ENCODE measurements around the gene PUS1.

PUS1 gene

DNA sequence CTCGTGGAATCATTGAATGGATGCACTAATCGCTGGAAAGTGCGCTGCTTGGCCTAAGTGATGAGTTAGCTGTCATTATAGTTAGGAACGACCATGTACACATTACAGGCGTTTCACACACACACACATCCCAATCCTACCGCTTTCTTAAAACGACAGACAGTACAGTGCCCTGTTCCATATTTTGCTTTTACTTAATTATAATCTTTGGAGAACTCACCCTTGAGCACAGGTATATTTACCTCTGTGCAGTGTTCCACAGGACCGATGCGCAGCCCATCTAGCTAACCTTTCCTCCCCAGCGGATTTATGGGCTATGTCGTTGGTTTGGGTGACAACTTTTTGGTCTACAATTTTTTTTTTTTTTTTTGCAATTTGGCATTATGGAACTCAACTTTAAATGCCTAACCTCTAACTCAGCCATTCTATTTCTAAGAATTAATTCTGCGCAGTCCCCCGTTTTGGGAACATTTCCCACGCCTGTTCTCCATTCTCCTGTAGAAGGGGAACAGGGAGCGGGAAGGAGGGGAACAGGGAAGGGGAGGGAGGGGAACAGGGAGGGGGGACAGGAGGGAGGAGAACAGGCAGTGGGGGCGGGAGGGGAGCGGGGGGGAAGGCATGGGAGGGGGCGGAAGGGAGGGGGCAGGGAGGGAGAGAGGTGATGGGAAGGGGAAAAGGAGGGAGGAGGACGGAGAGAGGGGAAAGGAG, 35.3 kb upstream of the PUS1 start:
- H3K9ac ChIP-seq (ENCODE audit: low read length), result no peak overlapping the region
- peaks cover 16% of the 10 kb centered on the region for H3K4me1 ChIP-seq (ENCODE audit: insufficient read depth, low read length, severe bottlenecking)
- no peak overlapping the region for H3K4me3 ChIP-seq (ENCODE audit: low read depth, low read length, poor library complexity, severe bottlenecking)
- H3K9me2 ChIP-seq (ENCODE audit: low read depth, low read length), result no peaks in the 10 kb centered on the region
- no peaks in the 10 kb centered on the region for H3K9me3 ChIP-seq (ENCODE audit: low read length)
- no peaks in the 10 kb centered on the region for H3K27me3 ChIP-seq (ENCODE audit: insufficient read depth, low read length)
- H4K20me1 ChIP-seq (ENCODE audit: insufficient read depth, low read length), result no peaks in the 10 kb centered on the region
- H3K36me3 ChIP-seq (ENCODE audit: insufficient read depth, low read length), result no peaks in the 10 kb centered on the region; the same call in 1 of the 2 replicates
- no peaks in the 10 kb centered on the region for H3K79me2 ChIP-seq (ENCODE audit: insufficient read depth, low read length)
- no peak overlapping the region for H3K27ac ChIP-seq (ENCODE audit: low read depth, low read length, poor library complexity, severe bottlenecking)
- no peak overlapping the region; the same call in 1 of the 2 replicates for H3K4me2 ChIP-seq (ENCODE audit: low read length)
- H2AFZ ChIP-seq (ENCODE audit: low read length), result no peak overlapping the region
- TF ChIP-seq EZH2 (IDR thresholded peaks at IDR 0.05; ENCODE audit: borderline replicate concordance, low read length), result no peak
- TF ChIP-seq, protein P1, sequence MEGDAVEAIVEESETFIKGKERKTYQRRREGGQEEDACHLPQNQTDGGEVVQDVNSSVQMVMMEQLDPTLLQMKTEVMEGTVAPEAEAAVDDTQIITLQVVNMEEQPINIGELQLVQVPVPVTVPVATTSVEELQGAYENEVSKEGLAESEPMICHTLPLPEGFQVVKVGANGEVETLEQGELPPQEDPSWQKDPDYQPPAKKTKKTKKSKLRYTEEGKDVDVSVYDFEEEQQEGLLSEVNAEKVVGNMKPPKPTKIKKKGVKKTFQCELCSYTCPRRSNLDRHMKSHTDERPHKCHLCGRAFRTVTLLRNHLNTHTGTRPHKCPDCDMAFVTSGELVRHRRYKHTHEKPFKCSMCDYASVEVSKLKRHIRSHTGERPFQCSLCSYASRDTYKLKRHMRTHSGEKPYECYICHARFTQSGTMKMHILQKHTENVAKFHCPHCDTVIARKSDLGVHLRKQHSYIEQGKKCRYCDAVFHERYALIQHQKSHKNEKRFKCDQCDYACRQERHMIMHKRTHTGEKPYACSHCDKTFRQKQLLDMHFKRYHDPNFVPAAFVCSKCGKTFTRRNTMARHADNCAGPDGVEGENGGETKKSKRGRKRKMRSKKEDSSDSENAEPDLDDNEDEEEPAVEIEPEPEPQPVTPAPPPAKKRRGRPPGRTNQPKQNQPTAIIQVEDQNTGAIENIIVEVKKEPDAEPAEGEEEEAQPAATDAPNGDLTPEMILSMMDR (IDR thresholded peaks at IDR 0.05; ENCODE audit: low read length), result no peak
- no peaks in the 10 kb centered on the region for H3F3A ChIP-seq (ENCODE audit: insufficient read depth, low read length)

DNA sequence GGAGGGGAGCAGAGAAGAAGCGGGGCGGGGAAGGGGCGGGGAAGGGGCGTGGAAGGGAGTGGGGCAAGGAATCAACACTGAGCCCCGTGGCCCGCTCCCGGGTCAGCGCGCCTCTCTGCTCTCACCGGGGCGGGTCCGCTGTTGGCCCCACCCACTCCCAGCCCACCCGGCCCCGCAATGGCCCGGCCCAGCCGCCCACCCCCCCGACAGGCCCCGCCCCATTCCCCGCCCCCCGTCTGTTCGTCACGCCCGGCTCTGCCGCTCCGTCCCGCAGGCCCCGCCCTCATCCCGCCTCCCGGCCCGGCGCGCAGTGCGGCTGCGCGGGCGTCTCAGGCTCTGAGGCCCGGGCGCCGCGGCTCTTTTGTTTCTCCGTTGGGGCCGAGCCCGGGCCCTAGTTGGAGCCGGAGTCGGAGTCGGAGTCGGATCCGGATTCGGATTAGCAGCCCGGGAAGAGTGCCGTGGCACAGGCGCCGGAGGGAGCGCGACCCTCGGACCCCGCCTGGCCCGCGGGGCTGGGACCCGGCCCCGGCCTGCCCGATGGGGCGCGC, 34.7 kb upstream of the PUS1 start, which contains the start of gene ULK1:
Gene ULK1, plus strand, starts transcription at position 310 of the 548 bp plus-strand sequence. CDS start 380 bp downstream, outside the sequence.
- Histone ChIP-seq H4K20me1 (ENCODE audit: insufficient read depth, low read length) (no peaks in the 10 kb centered on the region), H3K9ac (ENCODE audit: low read length) (peak within 1 kb of the TSS; percentile 67), H3K27ac (ENCODE audit: low read depth, low read length, poor library complexity, severe bottlenecking) (no peak within 1 kb of the TSS), H3K9me2 (ENCODE audit: low read depth, low read length) (no peaks in the 10 kb centered on the region), H3K36me3 (ENCODE audit: insufficient read depth, low read length) (no peaks in the 10 kb centered on the region; the same call in 1 of the 2 replicates), H2AFZ (ENCODE audit: low read length) (no peak within 1 kb of the TSS), H3F3A (ENCODE audit: insufficient read depth, low read length) (no peaks in the 10 kb centered on the region), H3K27me3 (ENCODE audit: insufficient read depth, low read length) (no peaks in the 10 kb centered on the region), H3K4me2 (ENCODE audit: low read length) (peak within 1 kb of the TSS; percentile 83), H3K4me3 (ENCODE audit: low read depth, low read length, poor library complexity, severe bottlenecking) (peak within 1 kb of the TSS; percentile 67), H3K4me1 (ENCODE audit: insufficient read depth, low read length, severe bottlenecking) (peaks cover 16% of the 10 kb centered on the region), H3K79me2 (ENCODE audit: insufficient read depth, low read length) (no peaks in the 10 kb centered on the region), H3K9me3 (ENCODE audit: low read length) (no peaks in the 10 kb centered on the region)
- TF ChIP-seq, protein P1 (IDR thresholded peaks at IDR 0.05; ENCODE audit: low read length), result no peak
- no peak for TF ChIP-seq EZH2 (IDR thresholded peaks at IDR 0.05; ENCODE audit: borderline replicate concordance, low read length)

DNA sequence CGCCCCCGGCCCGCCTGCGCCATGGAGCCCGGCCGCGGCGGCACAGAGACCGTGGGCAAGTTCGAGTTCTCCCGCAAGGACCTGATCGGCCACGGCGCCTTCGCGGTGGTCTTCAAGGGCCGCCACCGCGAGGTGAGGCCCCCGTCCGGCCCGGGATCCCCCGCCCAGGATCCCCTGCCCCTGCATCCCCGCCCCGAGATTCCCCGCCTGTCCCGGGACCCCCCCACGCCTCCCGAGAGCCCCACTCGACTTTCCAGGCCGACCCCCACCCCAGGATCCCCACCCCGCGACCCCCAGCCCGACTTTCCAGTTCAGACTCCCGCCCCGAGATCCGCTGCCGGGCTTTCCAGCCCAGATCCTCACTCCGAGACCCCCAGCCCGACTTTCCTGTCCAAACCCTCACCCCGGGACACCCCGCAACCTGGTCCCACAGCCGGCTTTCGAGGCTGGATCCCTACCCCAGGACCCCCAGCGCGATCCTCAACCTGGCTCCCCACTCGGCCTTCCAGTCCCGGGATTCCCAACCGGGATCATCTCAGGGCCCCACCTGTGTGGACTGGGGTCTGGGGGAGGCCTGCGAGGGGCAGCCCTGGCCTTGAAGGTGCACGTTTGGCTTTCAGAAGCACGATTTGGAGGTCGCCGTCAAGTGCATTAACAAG, 34.0 kb upstream of the PUS1 start:
- Histone ChIP-seq H3F3A (ENCODE audit: insufficient read depth, low read length) (no peaks in the 10 kb centered on the region), H2AFZ (ENCODE audit: low read length) (no peak overlapping the region), H3K4me1 (ENCODE audit: insufficient read depth, low read length, severe bottlenecking) (peaks cover 16% of the 10 kb centered on the region), H3K9me3 (ENCODE audit: low read length) (no peaks in the 10 kb centered on the region), H3K79me2 (ENCODE audit: insufficient read depth, low read length) (no peaks in the 10 kb centered on the region), H3K27ac (ENCODE audit: low read depth, low read length, poor library complexity, severe bottlenecking) (no peak overlapping the region), H4K20me1 (ENCODE audit: insufficient read depth, low read length) (no peaks in the 10 kb centered on the region), H3K9me2 (ENCODE audit: low read depth, low read length) (no peaks in the 10 kb centered on the region), H3K4me2 (ENCODE audit: low read length) (peak overlapping the region; percentile 83), H3K27me3 (ENCODE audit: insufficient read depth, low read length) (no peaks in the 10 kb centered on the region), H3K4me3 (ENCODE audit: low read depth, low read length, poor library complexity, severe bottlenecking) (peak overlapping the region; percentile 67), H3K9ac (ENCODE audit: low read length) (peak overlapping the region; percentile 18; the same call in 1 of the 2 replicates), H3K36me3 (ENCODE audit: insufficient read depth, low read length) (no peaks in the 10 kb centered on the region; the same call in 1 of the 2 replicates)
- TF ChIP-seq, protein P1 (IDR thresholded peaks at IDR 0.05; ENCODE audit: low read length), result no peak
- TF ChIP-seq EZH2 (IDR thresholded peaks at IDR 0.05; ENCODE audit: borderline replicate concordance, low read length), result no peak

Data from OCI-LY1 (cell line).